Islet of Langerhans (tissue), 1 donor: Measurements from ENCODE around the gene KRT17.
"Not testable (repeated sequence)": the region's sequence is repeated elsewhere in the genome, so short reads cannot be mapped to it uniquely, and the experiment has no call there.

Experiments used
- FAIRE-seq: peaks from one replicate; lab custom pipeline; 2011; peaks lifted over from hg19 to GRCh38; lab: Jason Lieb, UNC

KRT17 gene

DNA sequence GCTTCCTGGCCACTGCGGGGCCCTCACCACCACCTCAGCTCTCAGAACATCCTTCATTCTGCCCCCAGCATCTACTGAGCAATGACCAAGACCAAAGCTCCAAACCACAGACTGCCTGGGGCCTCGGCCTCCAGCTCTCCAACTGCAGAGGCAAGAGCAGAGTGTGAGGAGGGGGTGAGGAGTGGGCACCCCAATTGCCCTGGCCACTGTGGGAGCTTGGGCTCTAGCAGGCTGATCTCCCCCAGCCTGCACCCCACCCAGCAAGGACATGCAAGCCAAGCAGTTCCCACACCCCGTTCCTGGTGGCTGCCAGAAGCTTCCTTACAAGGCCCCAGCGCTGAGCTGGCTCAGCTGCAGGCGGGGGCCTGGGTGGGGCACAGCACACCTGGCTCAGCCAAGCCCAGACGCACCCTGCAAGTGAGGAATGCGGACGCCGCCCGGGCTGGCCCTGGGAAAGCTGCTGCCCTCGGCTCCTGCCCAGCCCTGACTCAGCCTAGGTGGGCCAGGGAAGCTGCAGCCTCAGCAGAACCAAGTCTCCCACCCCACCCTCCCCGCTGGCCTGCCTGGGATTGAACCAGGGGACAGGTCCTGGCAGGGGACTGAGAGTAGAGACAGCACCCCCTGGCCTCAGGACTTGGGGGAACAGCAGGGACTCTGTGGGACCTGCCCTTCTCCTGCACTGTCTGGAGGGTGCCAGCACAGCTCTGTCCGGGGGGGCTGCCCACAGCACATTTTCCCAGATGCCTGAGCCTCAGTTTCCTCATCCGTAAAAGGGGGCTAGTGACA, 29.7 kb upstream of the KRT17 start:
- no peak for FAIRE-seq

DNA sequence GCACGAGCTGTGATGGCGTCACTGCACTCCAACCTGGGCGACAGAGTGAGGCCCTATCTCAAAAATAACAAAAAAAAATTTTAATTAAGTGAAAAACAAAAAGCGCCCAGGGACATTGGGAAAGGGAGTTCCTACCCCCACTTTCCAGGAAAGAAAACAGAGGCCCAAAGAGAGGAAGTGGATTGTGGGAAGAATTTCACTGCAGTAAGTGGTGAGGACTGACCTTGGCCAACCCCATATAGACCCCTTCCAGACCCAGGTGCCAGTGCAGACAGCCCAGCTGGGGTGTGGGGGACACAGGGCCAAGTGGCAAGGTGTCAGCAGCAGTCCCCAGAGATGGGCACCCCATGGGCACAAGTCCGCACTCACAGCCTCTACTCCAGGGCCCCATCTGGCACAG, 29.0 kb upstream of the KRT17 start:
- no peak for FAIRE-seq

DNA sequence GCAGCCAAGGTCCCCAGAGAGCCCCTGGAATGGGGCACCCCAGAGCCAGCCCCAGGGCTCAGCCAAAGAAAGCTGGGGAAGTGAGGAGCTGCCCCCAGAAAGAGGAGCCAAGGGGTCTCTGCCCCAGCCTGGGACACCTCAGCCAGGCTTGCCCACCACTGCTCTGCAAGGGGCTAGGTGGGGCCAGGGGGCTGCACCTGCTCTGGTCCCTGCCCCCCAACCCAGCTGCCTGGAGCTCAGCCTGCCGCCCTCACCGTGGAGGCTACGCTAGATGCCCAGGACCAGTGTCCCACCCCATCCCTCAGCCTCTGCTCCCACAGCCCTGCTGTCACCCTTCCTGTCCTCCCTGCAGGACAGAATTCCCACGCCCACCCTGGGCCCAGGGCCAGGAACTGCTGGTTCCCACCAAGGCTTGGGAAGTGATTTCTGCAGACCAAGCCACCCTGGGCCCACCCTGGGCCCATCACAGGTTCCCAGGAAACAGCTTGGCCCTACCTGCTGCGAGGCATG, 28.1 kb upstream of the KRT17 start:
- no peak for FAIRE-seq

DNA sequence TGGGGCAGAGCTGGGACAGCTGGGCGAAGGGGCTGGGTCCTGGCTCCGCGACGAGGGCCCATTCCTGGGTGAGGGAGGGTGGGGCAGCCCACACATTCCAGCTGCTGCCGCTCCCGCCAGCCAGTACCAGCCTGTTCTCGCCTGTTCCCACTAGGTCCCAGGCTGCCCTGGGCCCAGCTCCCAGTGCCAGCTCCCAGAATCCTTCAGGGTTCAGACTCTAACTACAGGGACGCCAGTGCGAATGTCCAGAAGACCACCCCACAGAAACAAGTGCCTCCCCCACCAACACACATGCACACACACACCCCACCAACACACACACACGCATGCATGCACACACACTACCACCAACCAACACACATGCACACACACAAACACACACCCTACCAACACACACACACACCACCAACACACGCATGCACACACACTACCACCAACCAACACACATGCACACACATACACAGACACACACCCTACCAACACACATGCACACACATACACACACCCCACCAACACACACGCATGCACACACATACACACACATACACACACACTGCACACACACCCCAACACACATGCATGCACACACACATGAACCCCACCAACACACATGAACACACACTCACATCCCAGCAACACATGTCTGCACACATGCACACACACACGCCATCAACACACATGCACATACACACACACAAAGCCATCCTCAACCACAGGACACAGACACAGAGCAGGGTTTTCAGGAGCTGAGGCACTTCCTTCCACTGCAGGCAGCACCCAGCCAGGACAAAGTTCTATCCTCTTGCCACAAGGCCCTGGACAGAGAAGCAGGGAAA, 27.5 kb upstream of the KRT17 start:
- no peak for FAIRE-seq

DNA sequence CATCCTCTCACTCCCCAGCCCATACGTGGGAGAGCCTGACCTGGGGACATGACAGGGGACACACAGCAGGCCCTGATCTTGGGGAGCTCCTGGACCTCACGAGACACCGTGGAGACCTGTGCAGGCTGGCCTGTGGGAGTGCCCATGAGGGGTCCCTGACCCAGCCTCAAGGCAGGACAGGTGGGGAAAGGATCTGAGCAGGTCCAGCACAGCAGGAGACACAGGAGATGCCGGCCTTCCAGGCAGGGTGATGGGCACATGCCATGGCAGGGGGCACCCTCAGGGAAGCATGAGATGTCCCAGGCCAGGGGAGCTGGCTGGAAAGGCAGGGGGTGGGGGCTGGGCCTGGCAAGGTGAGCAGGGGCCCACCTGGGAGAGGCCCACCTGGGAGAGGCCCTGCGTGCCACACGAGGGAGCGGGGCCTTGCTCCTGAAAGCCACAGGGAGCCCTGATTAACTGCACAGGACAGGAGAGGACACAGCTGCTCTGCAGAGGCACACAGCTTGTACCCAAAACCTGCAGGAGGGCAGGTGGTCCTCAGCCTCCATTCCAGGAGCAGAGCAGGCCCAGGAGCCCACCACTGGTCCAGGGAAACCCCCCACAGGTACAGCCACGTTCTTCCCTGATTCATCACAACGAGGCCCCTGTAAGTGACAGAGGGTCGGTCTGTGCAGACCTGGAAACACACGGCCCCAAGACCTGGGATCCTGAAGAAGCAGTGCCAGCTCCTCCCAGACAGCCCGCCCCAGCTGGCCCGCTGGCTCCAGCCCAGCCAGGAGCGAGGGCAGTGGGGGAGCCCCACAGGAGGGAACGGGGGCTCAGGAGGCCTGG, 26.6 kb upstream of the KRT17 start:
- no peak for FAIRE-seq

DNA sequence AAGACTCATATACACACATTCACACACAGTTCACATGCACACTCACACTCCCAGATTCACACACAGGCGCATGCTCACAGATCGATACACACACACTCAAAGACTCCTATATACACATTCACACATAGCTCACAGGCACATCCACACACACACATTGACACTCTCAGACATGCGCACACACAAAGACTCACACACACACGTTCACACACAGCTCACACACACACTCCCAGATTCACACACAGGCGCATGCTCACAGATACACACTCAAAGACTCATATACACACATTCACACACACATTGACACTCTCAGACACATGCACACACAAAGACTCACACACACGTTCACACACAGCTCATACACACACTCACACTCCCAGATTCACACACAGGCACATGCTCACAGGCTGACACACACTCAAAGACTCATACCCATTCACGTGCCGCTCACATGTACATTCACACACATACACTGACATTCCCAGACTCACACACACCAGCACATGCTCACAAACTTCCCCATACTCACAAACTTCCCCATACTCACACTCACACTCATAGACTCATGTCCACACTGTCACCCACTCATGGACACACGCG, 25.6 kb upstream of the KRT17 start:
- FAIRE-seq: no peak

DNA sequence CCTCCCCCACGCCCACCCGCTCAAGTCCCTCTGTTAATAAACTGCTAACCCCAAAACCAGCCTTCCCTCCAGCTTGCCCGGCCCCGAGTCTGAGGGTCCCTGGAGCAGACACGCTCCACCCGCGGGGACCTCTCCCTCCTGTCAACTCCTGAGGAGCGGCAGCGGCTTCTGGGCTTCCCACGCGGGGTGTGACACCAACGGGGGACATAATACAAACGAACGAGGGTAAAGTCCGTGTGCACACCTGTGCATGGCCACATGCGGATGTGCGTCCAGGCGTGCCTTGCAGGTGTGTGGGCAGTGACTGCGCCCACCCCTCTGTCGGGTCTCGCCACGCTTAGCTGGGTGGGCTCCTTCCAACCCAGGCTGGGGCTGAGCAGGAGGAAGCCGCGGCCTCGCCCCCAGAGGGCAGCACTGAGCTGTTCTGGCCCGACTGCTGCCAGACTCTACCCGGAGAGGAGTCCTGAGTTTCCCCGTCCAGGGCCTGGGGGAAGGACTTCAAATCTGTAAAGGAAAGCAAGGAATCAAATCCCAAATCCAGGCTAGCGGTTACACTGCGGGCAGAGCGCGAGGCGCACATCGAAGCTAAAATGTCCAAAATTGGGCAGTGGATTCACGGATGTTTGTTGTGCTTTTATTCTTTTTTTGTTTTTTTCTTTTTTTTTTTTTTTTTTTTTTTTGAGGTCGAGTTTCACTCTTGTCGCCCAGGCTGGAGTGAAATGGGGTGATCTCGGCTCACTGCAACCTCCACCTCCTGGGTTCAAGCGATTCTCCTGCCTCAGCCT, 24.2 kb upstream of the KRT17 start:
- peak; percentile 92 for FAIRE-seq

DNA sequence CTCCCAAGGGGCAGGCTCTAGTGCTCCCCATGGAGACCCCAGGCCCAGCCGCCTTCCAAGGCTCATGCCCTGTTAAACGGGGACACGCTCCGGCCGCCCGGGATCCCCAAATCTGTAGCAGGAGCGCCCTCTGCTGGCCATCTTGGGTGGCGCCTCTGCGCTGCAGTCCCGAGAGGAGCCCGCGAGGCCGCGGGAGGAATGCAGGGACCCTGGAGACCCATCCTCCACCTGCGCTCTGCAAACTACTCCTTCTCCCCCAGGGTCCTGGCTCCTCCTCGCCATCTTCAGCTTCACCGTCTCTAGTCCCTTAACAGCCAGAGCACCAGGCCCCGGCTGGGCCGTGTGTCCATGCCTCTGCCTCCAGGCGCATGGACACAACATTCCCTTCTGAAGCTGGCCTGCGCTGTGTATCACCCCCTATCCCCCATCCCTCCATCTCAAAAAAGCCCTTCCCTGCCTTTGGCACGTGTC, 23.6 kb upstream of the KRT17 start:
- FAIRE-seq: no peak

DNA sequence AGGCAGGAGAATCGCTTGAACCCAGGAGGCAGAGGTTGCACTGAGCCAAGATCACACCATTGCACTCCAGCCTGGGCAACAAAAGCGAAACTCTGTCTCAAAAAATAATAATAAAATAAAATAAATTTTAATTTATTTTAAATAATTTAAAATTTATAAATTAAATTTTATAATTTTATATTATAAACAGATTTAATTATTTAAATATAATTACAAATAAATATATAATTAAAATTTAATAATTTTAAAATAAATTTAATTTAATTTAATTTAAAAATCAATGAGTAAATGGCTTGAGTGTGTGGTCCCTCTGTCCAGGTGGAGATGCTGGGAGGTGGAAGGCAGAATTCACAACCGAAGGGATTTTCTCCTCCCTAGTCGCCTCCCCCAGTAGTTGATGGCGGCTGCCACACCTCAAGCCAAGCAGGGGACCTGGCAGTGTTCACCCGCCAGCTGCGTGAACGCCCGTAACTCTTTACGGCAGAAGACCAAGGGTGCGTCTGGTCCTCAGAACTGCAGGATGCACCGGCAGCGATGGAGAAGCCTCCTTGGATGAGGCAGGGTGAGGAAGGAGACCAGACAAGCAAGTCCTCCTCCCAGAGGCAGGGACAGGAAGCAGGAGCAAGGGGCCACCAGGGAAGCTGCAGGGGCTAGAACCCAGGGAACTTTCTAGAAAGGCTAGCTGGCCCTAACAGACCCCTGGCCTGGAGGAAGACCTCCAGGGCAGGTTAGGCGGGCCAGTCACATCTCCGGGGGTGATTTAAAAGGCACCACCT, 22.9 kb upstream of the KRT17 start:
- no peak for FAIRE-seq

DNA sequence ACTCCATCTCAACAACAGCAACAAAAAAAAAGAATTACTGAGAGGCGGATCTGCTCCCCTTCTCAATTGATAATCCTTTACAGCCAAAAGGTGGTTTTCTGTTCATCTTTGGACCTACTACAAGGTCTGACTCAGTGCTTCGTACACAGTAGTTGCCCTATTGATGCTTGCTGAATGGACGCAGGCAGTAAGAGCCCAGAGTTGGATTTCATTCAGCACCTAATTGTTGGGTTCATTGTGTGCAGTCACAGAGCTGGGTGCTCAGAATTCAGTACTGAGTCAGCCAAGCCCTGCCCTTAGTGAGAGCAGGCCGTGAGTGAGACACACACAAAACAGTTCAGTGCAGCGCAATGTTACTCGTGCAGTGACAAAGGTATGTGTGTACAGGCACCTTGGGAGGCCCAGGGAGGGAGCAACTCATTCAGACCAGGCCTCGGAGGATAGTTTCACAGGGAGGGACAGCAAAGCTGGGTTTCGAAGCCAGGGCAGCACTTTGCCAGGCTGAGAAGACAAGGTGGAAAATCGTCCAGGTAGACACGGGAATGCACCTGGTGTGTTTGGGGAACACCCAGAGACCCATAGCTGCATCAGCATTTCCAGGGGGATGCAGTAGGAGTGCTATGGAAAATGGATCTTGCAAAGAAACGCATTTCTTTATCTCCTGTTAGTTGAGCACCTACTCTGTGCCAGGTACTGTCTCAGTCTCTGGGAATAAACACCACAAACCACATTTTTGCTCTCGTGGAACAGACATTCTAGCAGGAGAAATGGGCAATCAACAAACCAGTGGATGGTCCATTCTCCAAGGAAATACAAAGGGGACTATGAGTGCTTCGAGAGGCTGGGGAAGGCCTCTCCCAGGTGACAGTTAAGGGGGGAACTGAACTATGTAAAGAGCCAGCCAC, 18.1 kb upstream of the KRT17 start:
- no peak for FAIRE-seq

DNA sequence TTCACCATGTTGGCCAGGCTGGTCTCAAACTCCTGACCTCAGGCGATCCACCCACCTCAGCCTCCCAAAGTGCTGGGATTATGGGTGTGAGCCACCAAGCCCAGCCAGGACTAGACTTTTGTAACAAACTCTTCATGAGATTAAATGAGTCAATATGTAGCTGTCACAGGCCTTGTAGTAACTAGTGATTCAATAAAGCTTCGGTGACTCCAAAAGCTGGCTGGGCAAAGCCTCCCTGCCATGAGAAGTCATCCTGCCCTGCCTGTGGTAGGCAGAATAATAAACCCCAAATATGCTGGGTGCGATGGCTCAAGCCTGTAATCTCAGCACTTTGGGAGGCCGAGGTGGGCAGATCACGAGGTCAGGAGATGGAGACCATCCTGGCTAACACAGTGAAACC, 16.2 kb upstream of the KRT17 start:
- FAIRE-seq: not testable (repeated sequence)

DNA sequence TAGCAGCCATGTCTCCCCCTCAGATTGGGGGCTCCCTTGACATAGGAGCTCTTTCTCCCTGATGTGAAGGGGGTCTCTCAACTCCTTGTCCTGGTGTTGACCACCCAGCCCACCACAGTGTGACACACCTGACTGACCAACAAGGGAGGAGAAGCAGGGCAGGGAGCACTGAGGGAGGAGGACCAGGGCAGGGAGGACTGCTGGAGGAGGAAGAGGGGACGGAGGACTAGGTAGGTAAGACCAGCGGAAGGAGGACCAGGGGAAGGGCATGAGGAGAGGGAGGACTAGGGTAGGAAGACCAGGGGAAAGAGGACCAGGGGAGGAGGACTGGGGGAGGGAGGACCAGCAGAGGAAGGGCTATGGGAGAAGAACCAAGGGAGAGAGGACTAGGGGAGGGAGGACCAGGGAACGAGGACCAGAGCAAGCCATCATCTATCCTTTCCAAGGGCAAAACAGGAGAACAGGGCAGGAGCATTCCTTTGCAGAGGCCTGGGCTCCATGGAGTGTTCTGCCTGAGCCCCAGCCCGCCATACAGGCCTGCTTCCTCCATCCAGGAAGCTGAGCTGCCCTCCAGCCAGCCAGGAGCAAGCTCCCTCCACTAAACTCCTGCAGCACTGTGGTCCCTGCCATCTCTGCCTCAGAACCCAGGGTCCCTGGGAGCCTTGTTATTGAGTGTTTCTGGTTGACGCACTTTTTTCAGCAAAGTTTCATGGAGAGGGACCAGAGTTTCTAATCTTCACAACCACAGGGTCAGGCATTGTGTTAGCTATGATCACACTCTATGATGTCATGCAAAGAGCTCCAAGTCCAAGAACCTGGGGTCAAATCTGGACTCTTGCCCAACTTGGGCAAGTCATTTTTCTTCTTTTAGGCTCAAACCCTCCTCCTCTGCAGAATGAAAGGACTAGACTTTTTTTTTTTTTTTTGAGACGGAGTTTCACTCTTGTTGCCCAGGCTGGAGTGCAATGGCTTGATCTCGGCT, 15.4 kb upstream of the KRT17 start:
- FAIRE-seq: no peak

DNA sequence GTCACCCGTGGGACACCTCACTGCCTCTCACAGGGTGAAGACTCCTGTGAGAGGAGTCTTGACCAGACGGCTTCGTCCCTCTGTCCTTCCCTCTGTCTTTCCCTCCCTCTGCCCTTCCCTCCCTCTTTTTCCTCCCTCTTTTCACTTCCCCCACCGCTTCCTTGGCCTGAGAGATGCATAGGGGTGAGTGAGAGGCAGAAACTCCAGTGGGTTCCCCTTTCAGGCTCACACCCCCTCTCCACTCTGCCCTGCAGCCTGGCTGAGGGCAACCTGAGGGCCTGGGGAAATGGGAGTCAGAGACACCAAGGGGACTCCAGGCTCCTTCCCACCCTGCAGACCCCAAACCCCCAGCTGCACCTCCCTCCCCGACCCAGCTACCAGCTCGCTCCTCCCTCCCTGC, 14.6 kb upstream of the KRT17 start:
- no peak for FAIRE-seq

DNA sequence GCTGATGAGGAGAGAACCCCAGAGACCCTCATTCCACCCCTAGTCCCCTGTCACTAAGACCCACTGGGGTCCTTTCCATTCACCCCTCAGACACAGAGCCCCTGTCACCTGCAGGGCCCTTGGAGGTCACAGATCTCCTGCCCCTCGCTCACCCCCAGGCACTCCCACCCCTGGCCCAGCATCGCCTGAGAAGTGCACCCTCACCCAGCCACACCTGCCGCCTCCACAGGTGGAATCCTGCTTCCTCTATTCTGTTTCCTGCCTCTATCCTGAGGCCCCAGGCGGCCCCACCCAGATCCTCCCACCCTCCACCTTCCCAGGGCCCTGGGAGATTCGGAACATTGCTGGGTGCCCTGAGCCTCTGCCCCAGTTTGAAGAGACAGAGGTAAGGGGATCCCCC, 13.8 kb upstream of the KRT17 start:
- FAIRE-seq: no peak

DNA sequence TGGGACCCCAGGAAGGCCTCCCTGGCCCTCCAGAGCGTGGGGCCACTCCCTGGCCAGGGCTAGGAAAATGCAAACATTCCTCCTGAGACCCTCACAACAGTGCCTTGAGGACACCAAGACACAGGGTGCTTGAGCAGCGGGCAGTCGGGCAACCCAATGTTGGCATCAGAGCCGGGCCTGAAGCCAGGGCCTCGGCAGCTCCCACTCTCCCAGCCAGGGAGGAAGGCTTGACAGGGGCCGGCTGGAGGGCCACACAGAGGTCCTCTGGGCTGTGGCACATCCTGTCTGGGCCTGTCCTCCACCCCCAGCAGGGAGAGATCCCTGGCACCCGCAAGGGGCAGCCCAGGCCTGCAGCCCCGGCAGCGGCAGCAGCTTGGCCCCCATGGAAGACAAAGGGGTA, 12.3 kb upstream of the KRT17 start:
- no peak for FAIRE-seq

DNA sequence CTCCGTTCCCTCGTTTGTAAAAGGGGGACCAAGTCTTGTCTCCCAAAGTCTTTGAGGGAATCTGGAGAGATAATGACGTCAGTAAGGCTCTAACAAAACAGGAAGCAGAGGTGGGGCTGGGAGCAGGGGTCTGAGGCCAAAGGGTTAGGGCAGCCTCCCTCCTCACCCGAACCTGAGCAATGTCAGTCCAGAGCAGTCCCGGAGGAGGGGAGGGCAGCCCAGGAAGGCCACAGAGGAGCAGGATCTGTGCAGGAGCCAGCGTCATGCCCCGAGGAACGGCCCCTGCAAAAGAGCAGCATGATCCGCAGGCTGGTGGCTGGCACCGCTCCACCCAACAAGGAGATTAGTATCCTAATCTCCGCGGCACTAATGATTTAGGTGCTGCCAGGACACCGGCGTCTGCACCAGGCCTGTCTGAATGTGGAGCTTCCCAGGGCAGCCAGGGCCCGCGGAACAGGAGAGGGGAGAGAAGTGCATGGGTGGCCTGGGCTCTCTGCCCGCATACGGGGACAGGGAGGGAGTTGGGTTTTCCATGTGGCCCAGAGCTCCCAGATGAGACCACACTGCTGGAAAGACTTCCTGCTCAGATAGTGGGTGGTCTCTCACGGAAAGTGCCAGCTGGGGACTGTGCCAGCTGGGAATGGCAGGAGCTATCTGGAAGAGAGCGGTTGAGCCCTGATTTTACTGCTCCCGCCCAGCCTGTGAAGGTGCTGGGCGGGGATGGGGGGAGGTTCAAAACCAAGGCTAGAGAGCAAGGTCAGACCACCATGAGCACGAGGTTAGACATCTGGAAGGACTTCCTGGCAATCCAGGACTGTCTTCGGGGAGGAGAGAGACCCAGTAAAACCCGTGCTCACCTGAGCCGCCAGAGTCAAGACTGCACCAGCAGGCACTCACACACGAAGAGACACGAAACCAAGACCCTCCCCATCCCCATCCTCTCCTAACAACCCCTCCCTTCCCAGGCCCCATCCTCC, 11.0 kb upstream of the KRT17 start:
- no peak for FAIRE-seq

DNA sequence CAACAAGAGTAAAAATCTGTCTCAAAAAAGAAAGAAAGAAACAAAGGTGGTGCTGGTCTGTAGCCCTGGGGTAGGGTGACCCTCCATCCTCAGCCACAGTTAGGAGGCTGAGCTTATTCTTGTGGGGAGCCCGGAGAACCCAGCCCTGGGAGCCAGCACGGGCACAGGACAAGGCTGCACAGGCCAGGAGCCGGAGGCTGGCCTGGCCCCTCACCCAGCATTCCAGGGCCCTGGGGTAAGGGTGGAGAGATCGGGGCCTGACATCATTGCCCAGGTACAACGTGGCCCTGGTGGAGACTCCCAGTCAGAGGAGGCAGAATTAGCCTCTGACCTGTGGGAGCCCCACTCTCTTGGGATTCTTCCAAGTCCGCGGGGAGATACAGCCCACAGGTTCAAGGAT, 10.3 kb upstream of the KRT17 start:
- no peak for FAIRE-seq
